Heart right ventricle (tissue), 16 donors: ENCODE results near the gene SCOC. TPM values are rescaled to one million over a fixed set of nuclear protein-coding genes. Genes with fewer than 3 reads are reported as not detected.
A peak's percentile ranks its signal among the peaks of the same experiment; 100 is the strongest.

ENCODE experiments used
- ATAC-seq, 8 donors: fragments of 200-7000 bp; cut with Tn5 transposase; one replicate each; pipeline ENCODE4 v1.9.1; 2020; ENCODE audit warnings: mild to moderate bottlenecking in 8 of 8, moderate library complexity in 8 of 8, moderate number of reproducible peaks in 1 of 8
- DNase-seq, 2 donors: peaks; one replicate each; pipeline ENCODE4 v3.0.0-alpha.2; 2020
- H3K27ac ChIP-seq, 10 donors: fragments of 200-600 bp; sonication (generic) in 2 of 10; one replicate each; pipeline versions ENCODE4 v1.5.0 to v1.8.0; 2020 to 2022; ENCODE audit warnings: mild to moderate bottlenecking in 3 of 10
- H3K27me3 ChIP-seq, 7 donors: fragments of 200-600 bp; one replicate each; pipeline ENCODE4 v1.8.0; 2021 to 2022; ENCODE audit warnings: mild to moderate bottlenecking in 2 of 7
- H3K36me3 ChIP-seq, 9 donors: fragments of 200-600 bp; sonication (generic) in 1 of 9; one replicate each; pipeline versions ENCODE4 v1.5.0 to v1.8.0; 2020 to 2022; ENCODE audit warnings: mild to moderate bottlenecking in 2 of 9
- H3K4me1 ChIP-seq, 9 donors: fragments of 200-600 bp; sonication (generic) in 1 of 9; one replicate each; pipeline versions ENCODE4 v1.5.0 to v1.8.0; 2020 to 2022; ENCODE audit warnings: mild to moderate bottlenecking in 4 of 9
- H3K4me3 ChIP-seq, 10 donors: fragments of 200-600 bp; sonication (generic) in 2 of 10; one replicate each; pipeline versions ENCODE4 v1.5.0 to v1.8.0; 2020 to 2022; ENCODE audit warnings: mild to moderate bottlenecking in 7 of 10, moderate library complexity in 2 of 10
- H3K9me3 ChIP-seq, 11 donors: fragments of 200-600 bp in 10 of 11; sonication (generic) in 2 of 11; one replicate each; pipeline versions ENCODE4 v1.5.0 to v1.8.0; 2013 to 2022; ENCODE audit warnings: mild to moderate bottlenecking in 2 of 11, control low read depth in 1 of 11, moderate library complexity in 1 of 11
- CTCF ChIP-seq, 9 donors: fragments of 200-600 bp; sonication (generic) in 2 of 9; IDR thresholded peaks; one replicate each; pipeline versions ENCODE4 v1.5.0 to v1.8.0; 2021 to 2022; ENCODE audit warnings: antibody characterized with exemption in 9 of 9, mild to moderate bottlenecking in 5 of 9, moderate library complexity in 1 of 9
- WGBS, 2 donors: extraction: QIAGEN DNeasy Blood & Tissue Kit; methylation state at CpG; one replicate each; pipeline ENCODE4 v1.1.7; 2013; ENCODE audit warnings: inconsistent platforms in 1 of 2; 5-methylcytosine and 5-hydroxymethylcytosine counted together
- intact Hi-C, 10 donors: fragments of 100-400 bp; cut with DNase I; formaldehyde crosslinking; loops; one replicate each; pipeline versions ENCODE4 v1.11.1 to v1.14.2; 2022
- polyA plus RNA-seq, 2 donors: library from polyadenylated mRNA; stranded (reverse); fragments of 200-250 nt; gene quantifications; one replicate each; pipeline ENCODE4 v1.2.3, GENCODE V29; 2013
- total RNA-seq, 10 donors: library from RNA; stranded (reverse); fragmentation: NEBNext Ultra II Directional in 3 of 10; extraction: Animal tissue kit (Norgen Biotek cat#: 25700) in 3 of 10; gene quantifications; one replicate each; pipeline versions ENCODE4 v1.2.1 to v1.2.4, GENCODE V29; 2021 to 2023
- donor health status: Arrhythmogenic right ventricular cardiomyopathy.
- donor health status: ischemic (EF 13 %, LVEDD 7.1; RV severe dilation, severe dysfunction).
- donor health status: healthy with polysubstance abuse.
- donor health status: DM: no; HTN: yes; CAD: no.
- donor health status: DM: no; HTN: no; CAD: no.
- donor health status: ischemic (EF 25% LVEDD 6.9; RV normal size, moderate dysfunction).
- donor health status: ischemic (EF 25% LVEDD 5.7; RV mildly dilated, moderate dysfunction).
- donor health status: healthy.
- donor health status: DM: yes; HTN: yes; CAD: no.
- donor health status: Ischemic cardiomyopathy.
- donor health status: ischemic (EF 35%, LVEDD 5.7; RV mildly dilated, moderate dysfunction).
- donor health status: nonischemic (EF 11% LVEDD 7.7; RV severe dilation, severe dysfunction).
- donor health status: DM: yes; HTN: yes; CAD: no.
- donor health status: PGD.
- donor health status: ischemic (EF 29% LVEDD 5.4; RV normal size, mild dysfunction).
- donor health status: nonischemic (EF 23%, LVEDD 6.1; RV moderate dilation, normal function).

The SCOC gene
- total and polyA plus RNA-seq, 12 donors: 41.0 to 76.8 (median 66.6) TPM

- intact Hi-C loops: no loop called here
- no peak overlapping the region for H3K4me3 ChIP-seq
- ATAC-seq (no peak), DNase-seq (no peak)
- no peaks in the 10 kb centered on the region for H3K9me3 ChIP-seq
- no peak overlapping the region for H3K27ac ChIP-seq
- TF ChIP-seq CTCF (IDR thresholded peaks at IDR 0.05): no peak
- H3K4me1 ChIP-seq: peaks cover 0 to 11% (median 0%) of the 10 kb centered on the region in 9 donors
- no peaks in the 10 kb centered on the region for H3K36me3 ChIP-seq
- no peaks in the 10 kb centered on the region for H3K27me3 ChIP-seq
- WGBS, 2 donors: 82 to 96% methylated on average over 1 of the region's 1 CpG
Observed at GRCh38 chr4:140335076-140335475, 38.4 kb upstream of the SCOC start.

DNA sequence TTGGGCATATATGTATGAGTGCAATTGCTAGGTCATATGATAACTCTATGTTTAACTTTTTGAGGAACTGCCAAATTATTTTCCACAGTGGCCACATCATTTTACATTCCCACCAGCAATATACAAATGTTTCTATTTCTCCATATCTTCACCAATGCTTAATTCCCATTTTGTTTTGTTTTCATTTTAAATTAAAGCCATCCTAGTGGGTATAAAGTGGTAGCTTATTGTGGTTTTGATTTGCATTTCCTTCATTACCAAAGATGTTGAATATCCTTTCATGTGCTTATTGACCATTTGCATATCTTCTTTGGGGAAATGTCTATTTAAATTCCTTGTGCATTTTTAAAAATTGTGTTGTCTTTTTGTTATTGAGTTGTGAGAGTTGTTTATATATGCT lies 36.7 kb upstream of the SCOC start:
- H3K27me3 ChIP-seq: no peaks in the 10 kb centered on the region
- no peak for TF ChIP-seq CTCF (IDR thresholded peaks at IDR 0.05)
- intact Hi-C loops: no loop called here
- ATAC-seq (no peak), DNase-seq (no peak)
- no peaks in the 10 kb centered on the region for H3K36me3 ChIP-seq
- H3K27ac ChIP-seq: no peak overlapping the region
- peaks cover 0 to under 1% (median 0%) of the 10 kb centered on the region in 9 donors for H3K4me1 ChIP-seq
- H3K9me3 ChIP-seq: no peaks in the 10 kb centered on the region
- no peak overlapping the region for H3K4me3 ChIP-seq

GRCh38 chr4:140342620-140343019 lies 30.8 kb upstream of the SCOC start:
- no peak for TF ChIP-seq CTCF (IDR thresholded peaks at IDR 0.05)
- no peaks in the 10 kb centered on the region for H3K9me3 ChIP-seq
- intact Hi-C loops: no loop called here
- H3K27me3 ChIP-seq: peaks cover 0 to 7% (median 0%) of the 10 kb centered on the region in 7 donors
- H3K4me1 ChIP-seq: peaks cover 0 to 10% (median 0%) of the 10 kb centered on the region in 9 donors
- DNase-seq: no peak
- H3K4me3 ChIP-seq: no peak overlapping the region
- 77 to 84% methylated on average over 1 of the region's 1 CpG for WGBS, 2 donors
- ATAC-seq: no peak
- no peak overlapping the region for H3K27ac ChIP-seq
- no peaks in the 10 kb centered on the region for H3K36me3 ChIP-seq

DNA sequence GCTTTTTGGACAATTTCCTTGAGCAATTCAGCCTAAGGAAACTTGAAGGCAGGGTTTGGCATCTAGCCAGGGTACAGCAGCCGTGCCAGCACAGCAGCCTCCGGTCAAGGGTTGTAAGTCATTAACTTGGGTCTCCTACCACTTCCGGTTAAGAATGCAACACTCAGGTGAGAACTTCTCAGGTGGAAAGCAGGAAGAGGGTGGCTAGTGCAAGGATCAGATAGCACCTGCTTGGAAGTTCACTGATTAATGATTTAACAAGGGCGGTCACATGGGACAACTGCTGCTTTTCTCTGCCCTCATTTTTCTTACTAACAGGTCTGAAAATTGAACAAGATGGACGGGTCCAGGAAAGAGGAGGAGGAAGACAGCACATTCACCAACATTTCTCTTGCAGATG lies 30.1 kb upstream of the SCOC start:
- Histone ChIP-seq H3K9me3 (no peaks in the 10 kb centered on the region), H3K36me3 (no peaks in the 10 kb centered on the region), H3K27me3 (peaks cover 0 to 13% (median 0%) of the 10 kb centered on the region in 7 donors), H3K4me1 (peaks cover 0 to 10% (median 0%) of the 10 kb centered on the region in 9 donors), H3K27ac (no peak overlapping the region), H3K4me3 (no peak overlapping the region)
- no peak for TF ChIP-seq CTCF (IDR thresholded peaks at IDR 0.05)
- WGBS, 2 donors: 30 to 48% methylated on average over 5 of the region's 5 CpGs
- ATAC-seq (no peak), DNase-seq (peak; percentile 15 to 23)
- intact Hi-C loops: no loop called here
